GM23248 (cell line): ENCODE measurements around the gene TBX2. TPM values are rescaled to one million over a fixed set of nuclear protein-coding genes. Genes with fewer than 3 reads are reported as not detected.

Source experiments
- DNase-seq: peaks from one replicate; pipeline ENCODE4 v3.0.0-alpha.2; 2015
- H2AFZ ChIP-seq: fragments of 200-600 bp; sonication (generic); 2 replicates; pipeline ENCODE4 v1.6.1; 2016; ENCODE audit warnings: antibody characterized with exemption
- H3F3A ChIP-seq: fragments of 200-600 bp; sonication (generic); 2 replicates; pipeline ENCODE4 v1.6.1; 2016; ENCODE audit warnings: mild to moderate bottlenecking, antibody characterized with exemption, mixed run types; ENCODE audit not compliant: insufficient read depth
- H3K27ac ChIP-seq: fragments of 200-600 bp; sonication (generic); 2 replicates; pipeline ENCODE4 v1.5.1; 2016; ENCODE audit warnings: mild to moderate bottlenecking
- H3K27me3 ChIP-seq: fragments of 200-600 bp; sonication (generic); replicated peaks from 2 replicates; pipeline ENCODE4 v1.6.1; 2016; ENCODE audit warnings: mild to moderate bottlenecking; ENCODE audit not compliant: insufficient read depth
- H3K36me3 ChIP-seq: fragments of 200-600 bp; sonication (generic); 2 replicates; pipeline ENCODE4 v1.6.1; 2016; ENCODE audit warnings: low read depth, mild to moderate bottlenecking
- H3K4me1 ChIP-seq: fragments of 200-600 bp; sonication (generic); 2 replicates; pipeline ENCODE4 v1.6.1; 2016; ENCODE audit warnings: mild to moderate bottlenecking; ENCODE audit not compliant: insufficient read depth
- H3K4me2 ChIP-seq: fragments of 200-600 bp; sonication (generic); one replicate; pipeline ENCODE4 v1.6.1; 2016; ENCODE audit warnings: mild to moderate bottlenecking; ENCODE audit not compliant: unreplicated experiment
- H3K4me3 ChIP-seq: fragments of 200-600 bp; sonication (generic); 2 replicates; pipeline ENCODE4 v1.5.1; 2016; ENCODE audit warnings: mild to moderate bottlenecking
- H3K79me2 ChIP-seq: fragments of 200-600 bp; sonication (generic); 2 replicates; pipeline ENCODE4 v1.6.1; 2016; ENCODE audit warnings: mild to moderate bottlenecking; ENCODE audit not compliant: insufficient read depth
- H3K9ac ChIP-seq: fragments of 200-600 bp; sonication (generic); 2 replicates; pipeline ENCODE4 v1.6.1; 2016; ENCODE audit warnings: mild to moderate bottlenecking
- H3K9me2 ChIP-seq: fragments of 200-600 bp; sonication (generic); 2 replicates; pipeline ENCODE4 v1.6.1; 2016; ENCODE audit warnings: mixed run types, mild to moderate bottlenecking, moderate library complexity; ENCODE audit not compliant: insufficient read depth
- H3K9me3 ChIP-seq: fragments of 200-600 bp; sonication (generic); one replicate; pipeline ENCODE4 v1.6.1; 2017; ENCODE audit warnings: low read depth
- H4K20me1 ChIP-seq: fragments of 200-600 bp; sonication (generic); 2 replicates; pipeline ENCODE4 v1.6.0; 2016; ENCODE audit not compliant: insufficient read depth
- EZH2 ChIP-seq: fragments of 200-600 bp; sonication (generic); IDR thresholded peaks from 2 replicates; pipeline ENCODE4 v1.6.1; 2018; ENCODE audit warnings: antibody characterized with exemption, mild to moderate bottlenecking; ENCODE audit not compliant: insufficient read depth, poor library complexity, severe bottlenecking
- EZH2phosphoT487 ChIP-seq: fragments of 200-600 bp; sonication (generic); IDR thresholded peaks from 2 replicates; pipeline ENCODE4 v1.6.1; 2018; ENCODE audit warnings: antibody characterized with exemption, moderate library complexity, mild to moderate bottlenecking, low read depth; ENCODE audit not compliant: insufficient read depth
- WGBS, 2 experiments: methylation state at CpG; one replicate each; pipeline ENCODE4 v1.1.6; 2015 to 2017; ENCODE audit warnings: low lambda C conversion rate in 2 of 2, low coverage in 1 of 2; ENCODE audit errors: missing lambda C conversion rate in 2 of 2; 5-methylcytosine and 5-hydroxymethylcytosine counted together
- in situ Hi-C: fragments of 300-500 bp; cut with MboI; formaldehyde crosslinking; loops from 2 replicates; pipeline ENCODE4 v1.15.0; 2020
- polyA plus RNA-seq: library from polyadenylated mRNA; unstranded; fragments of >200 nt; fragmentation: Nextera tagmentation; extraction: Ambion mirVana; gene quantifications from 2 replicates; pipeline ENCODE4 v1.2.1, GENCODE V29; 2016
- total RNA-seq: library from RNA; depleted of rRNA; stranded (reverse); fragments of >200 nt; shearing (Covaris generic); gene quantifications from 2 replicates; pipeline ENCODE4 v1.2.3, GENCODE V29; 2014

TBX2 gene
- total and polyA plus RNA-seq, 2 experiments from 2014 or later: 1.7 to 11.1 TPM

GRCh38 chr17:61385577-61386236 lies 13.9 kb upstream of the TBX2 start:
- no peak overlapping the region for H3K27ac ChIP-seq
- in situ Hi-C loops: loop anchor here (25.0 kb wide), 1 partner anchor 673 kb away; no protein-coding TSS in a partner anchor
- 91% methylated on average over 15 of the region's 15 CpGs for WGBS, 2 experiments

GRCh38 chr17:61386251-61386650 lies 13.4 kb upstream of the TBX2 start:
- Histone ChIP-seq H3K4me1 (no peaks in the 10 kb centered on the region), H3K9me2 (no peaks in the 10 kb centered on the region), H3K4me3 (no peak overlapping the region), H3K27me3 (no peaks in the 10 kb centered on the region), H3K4me2 (no peak overlapping the region), H3K9ac (no peak overlapping the region), H3F3A (no peaks in the 10 kb centered on the region), H3K27ac (no peak overlapping the region), H3K36me3 (no peaks in the 10 kb centered on the region), H3K9me3 (no peaks in the 10 kb centered on the region), H4K20me1 (no peaks in the 10 kb centered on the region), H2AFZ (no peak overlapping the region), H3K79me2 (no peaks in the 10 kb centered on the region)
- in situ Hi-C loops: loop anchor here (25.0 kb wide), 1 partner anchor 674 kb away; no protein-coding TSS in a partner anchor
- WGBS, 2 experiments: 95 to 96% methylated on average over 6 of the region's 6 CpGs
- no peak for DNase-seq
- no peak for TF ChIP-seq EZH2
- no peak for TF ChIP-seq EZH2phosphoT487

More at GRCh38 chr17:61385577-61386236, 13.9 kb upstream of the TBX2 start:
- Histone ChIP-seq H3K27me3 (no peaks in the 10 kb centered on the region), H3K9me3 (no peaks in the 10 kb centered on the region), H4K20me1 (no peaks in the 10 kb centered on the region), H3K4me1 (no peaks in the 10 kb centered on the region), H3K9me2 (no peaks in the 10 kb centered on the region), H3F3A (no peaks in the 10 kb centered on the region), H3K36me3 (no peaks in the 10 kb centered on the region), H3K79me2 (no peaks in the 10 kb centered on the region), H3K9ac (no peak overlapping the region), H2AFZ (no peak overlapping the region), H3K4me2 (no peak overlapping the region), H3K4me3 (no peak overlapping the region)
- DNase-seq: peak; percentile 28
- no peak for TF ChIP-seq EZH2
- TF ChIP-seq EZH2phosphoT487: no peak

- 99% methylated on average over 8 of the region's 8 CpGs for WGBS, 2 experiments
- DNase-seq: no peak
- H3F3A ChIP-seq: no peaks in the 10 kb centered on the region
- H3K9ac ChIP-seq: no peak overlapping the region
- no peaks in the 10 kb centered on the region for H3K4me1 ChIP-seq
- no peak overlapping the region for H2AFZ ChIP-seq
- TF ChIP-seq EZH2: no peak
- no peak for TF ChIP-seq EZH2phosphoT487
- no peak overlapping the region for H3K27ac ChIP-seq
- H4K20me1 ChIP-seq: no peaks in the 10 kb centered on the region
- H3K9me2 ChIP-seq: no peaks in the 10 kb centered on the region
- in situ Hi-C loops: loop anchor here (25.0 kb wide), 1 partner anchor 675 kb away; no protein-coding TSS in a partner anchor
- H3K4me3 ChIP-seq: no peak overlapping the region
- no peaks in the 10 kb centered on the region for H3K27me3 ChIP-seq
- H3K36me3 ChIP-seq: no peaks in the 10 kb centered on the region
- H3K9me3 ChIP-seq: no peaks in the 10 kb centered on the region
- no peak overlapping the region for H3K4me2 ChIP-seq
- H3K79me2 ChIP-seq: no peaks in the 10 kb centered on the region
Observed at GRCh38 chr17:61387011-61387410, 12.6 kb upstream of the TBX2 start.

GRCh38 chr17:61387511-61388305 lies 11.9 kb upstream of the TBX2 start:
- no peaks in the 10 kb centered on the region for H3K9me3 ChIP-seq
- H3K79me2 ChIP-seq: no peaks in the 10 kb centered on the region
- no peaks in the 10 kb centered on the region for H3K36me3 ChIP-seq
- H3K4me2 ChIP-seq: no peak overlapping the region
- no peaks in the 10 kb centered on the region for H3F3A ChIP-seq
- H3K27me3 ChIP-seq: no peaks in the 10 kb centered on the region
- no peak overlapping the region for H2AFZ ChIP-seq
- no peak for TF ChIP-seq EZH2
- TF ChIP-seq EZH2phosphoT487: no peak
- no peak overlapping the region for H3K9ac ChIP-seq
- H3K9me2 ChIP-seq: no peaks in the 10 kb centered on the region
- 98 to 99% methylated on average over 11 of the region's 11 CpGs for WGBS, 2 experiments
- no peak overlapping the region for H3K27ac ChIP-seq
- H3K4me3 ChIP-seq: no peak overlapping the region
- H4K20me1 ChIP-seq: no peaks in the 10 kb centered on the region
- in situ Hi-C loops: loop anchor here (25.0 kb wide), 1 partner anchor 675 kb away; no protein-coding TSS in a partner anchor
- DNase-seq: no peak
- H3K4me1 ChIP-seq: no peaks in the 10 kb centered on the region
